Small intestine (tissue), 16 donors: ENCODE results near the gene ING5. TPM values are rescaled to one million over a fixed set of nuclear protein-coding genes. Genes with fewer than 3 reads are reported as not detected.

Source experiments
- DNase-seq, 2 donors: peaks; one replicate each; pipeline versions ENCODE4 v3.0.0 to v3.0.0-alpha.2; 2013
- FAIRE-seq: peaks from 2 replicates; lab custom pipeline; 2012; peaks lifted over from hg19 to GRCh38; lab: Jason Lieb, UNC
- H3K27ac ChIP-seq, 3 donors: one replicate each; pipeline ENCODE4 v1.5.1; 2013; ENCODE audit warnings: low read length in 2 of 3, mild to moderate bottlenecking in 2 of 3, control low read depth in 1 of 3, inconsistent platforms in 1 of 3, low read depth in 1 of 3, moderate library complexity in 1 of 3
- H3K27me3 ChIP-seq, 3 donors: one replicate each; pipeline ENCODE4 v1.6.1; 2013; ENCODE audit warnings: low read length in 3 of 3, inconsistent platforms in 1 of 3; ENCODE audit not compliant: control insufficient read depth in 3 of 3, insufficient read depth in 3 of 3
- H3K36me3 ChIP-seq, 3 donors: one replicate each; pipeline ENCODE4 v1.6.1; 2013; ENCODE audit warnings: low read length in 3 of 3, inconsistent platforms in 1 of 3, low read depth in 1 of 3, mild to moderate bottlenecking in 1 of 3, moderate library complexity in 1 of 3; ENCODE audit not compliant: control insufficient read depth in 3 of 3, insufficient read depth in 2 of 3
- H3K4me1 ChIP-seq, 3 donors: one replicate each; pipeline ENCODE4 v1.6.1; 2013; ENCODE audit warnings: low read length in 2 of 3, inconsistent platforms in 1 of 3, low read depth in 1 of 3, mild to moderate bottlenecking in 1 of 3, moderate library complexity in 1 of 3; ENCODE audit not compliant: control insufficient read depth in 3 of 3, insufficient read depth in 2 of 3
- H3K4me3 ChIP-seq, 3 donors: one replicate each; pipeline ENCODE4 v1.5.1; 2013; ENCODE audit warnings: low read length in 3 of 3, control low read depth in 1 of 3, inconsistent platforms in 1 of 3, low read depth in 1 of 3, mild to moderate bottlenecking in 1 of 3, moderate library complexity in 1 of 3
- H3K9me3 ChIP-seq, 2 donors: one replicate each; pipeline ENCODE4 v1.6.1; 2013; ENCODE audit warnings: low read depth in 1 of 2, low read length in 1 of 2; ENCODE audit not compliant: control insufficient read depth in 2 of 2, insufficient read depth in 1 of 2
- WGBS, 3 donors: extraction: QIAGEN DNeasy Blood & Tissue Kit; methylation state at CpG; one replicate each; pipeline ENCODE4 v1.1.7; 2013; 5-methylcytosine and 5-hydroxymethylcytosine counted together
- long read RNA-seq, 10 donors: transcript quantifications; one replicate each; lab custom pipeline, GENCODE V29; 2026
- polyA plus RNA-seq, 4 donors: library from polyadenylated mRNA; stranded (reverse) in 3 of 4; unstranded in 1 of 4; fragments of 200-250 nt in 3 of 4; fragments of 120-200 nt in 1 of 4; gene quantifications; one replicate each; pipeline versions ENCODE4 v1.2.1 to v1.2.3, GENCODE V29; 2013
- donor health status: healthy with polysubstance abuse.
- donor health status: control.
- donor health status: control.
- donor health status: Bipolar disorder and iron deficiency.
- donor health status: healthy.

The ING5 gene
- 10 to 100 TPM; 20.3 to 44.5 (median 35.4) TPM for polyA plus RNA-seq
- long read RNA-seq, donor 1, result 0 reads
- long read RNA-seq, donor 2, full-length matches to known transcripts, result 3 of 3 reads
- long read RNA-seq, donor 2, partial matches to known transcripts, result 0 of 3 reads
- long read RNA-seq, donor 2, other reads (novel, unspliced or antisense), result 0 of 3 reads
- long read RNA-seq, donor 3, partial matches to known transcripts, result 0 of 3 reads
- long read RNA-seq, donor 3, other reads (novel, unspliced or antisense), result 0 of 3 reads
- long read RNA-seq, donor 4, result 0 reads
- long read RNA-seq, donor 5, partial matches to known transcripts, result 0 of 2 reads
- long read RNA-seq, donor 5, other reads (novel, unspliced or antisense), result 0 of 2 reads
- long read RNA-seq, donor 6, partial matches to known transcripts, result 0 of 3 reads
- long read RNA-seq, donor 6, other reads (novel, unspliced or antisense), result 0 of 3 reads
- long read RNA-seq, donor 7, result 0 reads
- long read RNA-seq, donor 8, partial matches to known transcripts, result 0 of 1 reads
- long read RNA-seq, donor 8, other reads (novel, unspliced or antisense), result 0 of 1 reads
- long read RNA-seq, donor 9, result 0 reads
- long read RNA-seq, donor 10, partial matches to known transcripts, result 0 of 7 reads
- long read RNA-seq, donor 10, other reads (novel, unspliced or antisense), result 0 of 7 reads

DNA sequence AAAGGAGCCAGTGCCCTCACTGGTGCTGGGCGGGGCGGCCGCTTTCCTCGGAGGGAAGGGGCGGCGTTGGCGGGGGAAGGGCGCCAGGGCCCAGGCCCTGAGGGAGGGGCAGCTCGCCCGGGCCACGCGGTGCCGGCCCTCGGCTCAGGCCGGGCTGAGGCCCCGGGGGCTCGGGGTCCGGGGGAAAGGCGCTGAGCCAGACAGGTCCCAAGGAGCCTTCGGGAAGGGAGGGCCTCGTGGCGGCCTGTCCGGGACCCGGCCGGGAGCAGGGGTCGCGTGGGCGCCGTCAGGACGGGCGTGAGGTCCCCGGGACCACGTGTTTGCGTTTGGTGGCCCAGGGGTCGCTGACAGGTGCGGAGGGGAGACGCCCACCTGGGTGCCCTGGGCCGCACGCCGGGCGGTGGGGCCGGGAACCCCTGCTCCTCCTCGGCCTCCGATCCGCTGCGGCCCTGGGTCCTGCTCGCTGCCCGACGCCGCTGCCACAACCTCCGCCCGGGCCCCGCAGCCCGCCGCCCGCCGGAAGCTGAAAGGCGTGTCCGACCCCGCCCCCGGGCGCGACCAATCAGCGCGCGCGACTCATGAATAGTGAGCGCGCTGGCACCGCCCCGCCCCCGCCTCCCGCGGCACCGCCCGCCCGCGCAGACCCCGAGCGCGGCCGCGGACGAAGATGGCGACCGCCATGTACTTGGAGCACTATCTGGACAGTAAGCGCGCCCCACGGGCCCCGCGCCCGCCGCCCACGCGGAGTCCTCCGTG, at the start of gene ING5:
TSS of gene ING5 (plus strand) at position 641 of the 756 bp plus-strand sequence. CDS start at position 668, 27 bp downstream.
- no peaks in the 10 kb centered on the region for H3K27me3 ChIP-seq
- peaks cover 0 to 8% (median 5%) of the 10 kb centered on the region in 3 donors for H3K4me1 ChIP-seq
- peak within 1 kb of the TSS; percentile 94 to 100 (median 96) for H3K27ac ChIP-seq
- FAIRE-seq (no peak), DNase-seq (peak; percentile 90 to 98)
- peaks cover 0 to 6% of the 10 kb centered on the region in 2 donors for H3K9me3 ChIP-seq
- peak within 1 kb of the TSS; percentile 61 to 87 (median 77) for H3K4me3 ChIP-seq
- WGBS, 3 donors, result 1% methylated on average over 32 to 96 of the region's 96 CpGs
- H3K36me3 ChIP-seq, result peaks cover 4 to 27% (median 6%) of the 10 kb centered on the region in 3 donors

DNA sequence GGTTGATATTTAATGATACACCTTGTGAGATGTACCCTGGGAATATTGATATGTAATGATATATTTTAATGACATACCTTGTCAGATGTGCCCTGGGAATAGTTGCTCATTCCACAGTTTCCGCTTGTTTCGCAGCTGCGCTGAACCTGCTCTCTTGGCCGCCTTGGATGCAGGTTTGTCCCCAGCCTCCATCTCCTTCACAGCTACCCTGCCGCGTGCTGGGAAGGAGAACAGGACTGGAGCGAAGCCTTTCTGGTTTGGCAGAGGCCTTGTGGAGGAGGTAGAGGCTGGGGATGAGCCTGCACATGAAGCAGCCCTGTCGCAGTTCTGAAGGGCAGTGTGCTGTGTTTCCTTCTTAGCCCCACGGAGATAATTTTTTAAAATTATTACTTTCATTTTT, 49.7 kb upstream of the ING5 start:
- 95 to 98% (median 97%) methylated on average over 9 of the region's 9 CpGs for WGBS, 3 donors
- DNase-seq (no peak), FAIRE-seq (no peak)
- Histone ChIP-seq H3K36me3 (peaks cover 14 to 62% (median 20%) of the 10 kb centered on the region in 3 donors), H3K4me1 (peaks cover 0 to 2% (median 0%) of the 10 kb centered on the region in 3 donors), H3K27ac (no peak overlapping the region), H3K27me3 (no peaks in the 10 kb centered on the region), H3K9me3 (no peaks in the 10 kb centered on the region), H3K4me3 (no peak overlapping the region)

DNA sequence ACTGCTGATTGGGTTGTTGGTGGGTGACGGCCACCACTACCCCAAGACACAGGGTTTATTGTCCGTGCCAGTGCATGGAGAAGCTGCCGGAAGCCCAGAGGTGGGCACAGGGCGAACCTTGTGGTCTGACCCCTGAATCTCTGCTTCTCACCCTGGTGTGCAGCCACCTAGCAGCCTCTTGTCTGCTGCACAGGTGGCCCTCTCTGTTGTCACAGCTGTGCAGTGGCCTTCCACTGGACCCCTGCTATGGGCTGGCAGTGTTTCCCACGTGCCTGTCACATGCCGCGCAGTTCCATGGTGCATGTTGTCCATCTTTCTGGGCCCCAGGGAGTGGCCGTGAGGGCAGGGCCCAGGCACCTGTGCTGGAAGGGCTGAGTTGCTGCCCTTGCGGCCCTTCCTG, 49.1 kb upstream of the ING5 start:
- H3K27ac ChIP-seq, result no peak overlapping the region
- whole genome bisulfite sequencing, 3 donors, result 94 to 98% (median 97%) methylated on average over 9 of the region's 9 CpGs
- no peak for DNase-seq
- H3K27me3 ChIP-seq, result no peaks in the 10 kb centered on the region
- peaks cover 0 to 2% (median 0%) of the 10 kb centered on the region in 3 donors for H3K4me1 ChIP-seq
- H3K36me3 ChIP-seq, result peaks cover 14 to 66% (median 20%) of the 10 kb centered on the region in 3 donors
- no peak overlapping the region for H3K4me3 ChIP-seq
- FAIRE-seq, result no peak
- H3K9me3 ChIP-seq, result no peaks in the 10 kb centered on the region

GRCh38 chr2:241653210-241653750, 48.6 kb upstream of the ING5 start:
- peaks cover 14 to 71% (median 20%) of the 10 kb centered on the region in 3 donors for H3K36me3 ChIP-seq
- FAIRE-seq, result no peak

GRCh38 chr2:241654551-241654950, 47.3 kb upstream of the ING5 start:
- WGBS, 3 donors, result 90 to 94% (median 92%) methylated on average over 12 of the region's 12 CpGs
- H3K36me3 ChIP-seq, result peaks cover 14 to 81% (median 20%) of the 10 kb centered on the region in 3 donors

More at GRCh38 chr2:241653210-241653750, 48.6 kb upstream of the ING5 start:
- no peak overlapping the region for H3K4me3 ChIP-seq
- peaks cover 0 to 2% (median 0%) of the 10 kb centered on the region in 3 donors for H3K4me1 ChIP-seq
- WGBS, 3 donors, result 94 to 96% (median 95%) methylated on average over 13 of the region's 13 CpGs
- no peaks in the 10 kb centered on the region for H3K9me3 ChIP-seq
- H3K27ac ChIP-seq, result no peak overlapping the region
- no peak for DNase-seq
- no peaks in the 10 kb centered on the region for H3K27me3 ChIP-seq

DNA sequence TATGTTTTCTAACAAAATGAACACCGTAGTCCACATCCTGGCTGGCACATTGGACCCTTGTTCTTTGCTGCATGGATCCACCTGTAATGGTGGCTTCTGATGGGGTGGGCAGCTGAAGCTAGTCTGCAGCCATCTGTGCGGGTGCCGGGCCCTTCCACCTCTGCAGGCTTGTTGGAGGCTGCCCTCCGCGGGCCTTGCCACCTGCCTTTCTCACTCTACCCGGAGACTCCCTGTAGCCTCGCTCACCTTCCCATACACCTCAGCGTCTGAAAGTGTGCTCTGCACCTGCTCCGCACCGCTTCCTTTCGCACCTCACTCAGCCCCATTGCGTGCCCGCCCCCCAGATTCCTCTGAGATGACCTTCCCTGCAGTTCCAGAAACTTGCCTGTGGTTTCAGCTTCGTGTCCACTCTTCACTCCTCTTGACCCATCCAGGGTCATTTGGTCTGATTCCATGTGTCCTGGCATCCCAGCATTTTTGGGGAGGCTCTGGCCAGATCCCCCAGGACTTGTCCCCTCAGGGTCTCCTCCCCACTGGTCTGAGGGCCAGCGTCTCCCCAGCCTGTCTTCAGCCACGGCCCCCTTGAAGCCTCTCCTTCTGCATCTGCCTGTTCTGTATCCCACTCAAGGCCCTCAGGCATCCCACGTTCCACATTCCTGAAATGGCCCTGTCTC, 46.2 kb upstream of the ING5 start:
- FAIRE-seq (no peak), DNase-seq (no peak)
- Histone ChIP-seq H3K27me3 (no peaks in the 10 kb centered on the region), H3K36me3 (peaks cover 14 to 88% (median 21%) of the 10 kb centered on the region in 3 donors), H3K9me3 (no peaks in the 10 kb centered on the region), H3K4me1 (no peaks in the 10 kb centered on the region), H3K27ac (no peak overlapping the region), H3K4me3 (no peak overlapping the region)
- WGBS, 3 donors, result 95 to 96% (median 95%) methylated on average over 17 of the region's 17 CpGs

More at GRCh38 chr2:241654551-241654950, 47.3 kb upstream of the ING5 start:
- Histone ChIP-seq H3K4me3 (no peak overlapping the region), H3K9me3 (no peaks in the 10 kb centered on the region), H3K27me3 (no peaks in the 10 kb centered on the region), H3K27ac (no peak overlapping the region), H3K4me1 (no peaks in the 10 kb centered on the region)
- DNase-seq (no peak), FAIRE-seq (no peak)

- Histone ChIP-seq H3K27ac (no peak overlapping the region), H3K27me3 (no peaks in the 10 kb centered on the region), H3K4me1 (no peaks in the 10 kb centered on the region), H3K4me3 (no peak overlapping the region), H3K36me3 (peaks cover 16 to 93% (median 23%) of the 10 kb centered on the region in 3 donors), H3K9me3 (no peaks in the 10 kb centered on the region)
- FAIRE-seq (no peak), DNase-seq (no peak)
- 96 to 97% (median 97%) methylated on average over 13 of the region's 13 CpGs for WGBS, 3 donors
Observed at GRCh38 chr2:241656190-241656741, 45.6 kb upstream of the ING5 start.
